Measurements from ENCODE around the gene XPNPEP1.

XPNPEP1 gene

GRCh38 chr10:109962247-109962646 lies 38.9 kb upstream of the XPNPEP1 start:
- Histone ChIP-seq H3K79me2 (ENCODE audit: control insufficient read depth, low read length) (no peaks in the 10 kb centered on the region), H3F3A (ENCODE audit: control insufficient read depth, insufficient read depth) (no peaks in the 10 kb centered on the region), H3K27ac (ENCODE audit: low read depth, low read length) (no peak overlapping the region), H3K27me3 (ENCODE audit: control insufficient read depth, low read length) (no peaks in the 10 kb centered on the region), H3K36me3 (ENCODE audit: control insufficient read depth, low read length) (no peaks in the 10 kb centered on the region), H3K4me1 (ENCODE audit: control insufficient read depth, low read length) (peaks cover 4% of the 10 kb centered on the region), H4K20me1 (ENCODE audit: control insufficient read depth, insufficient read depth, low read depth, low read length) (no peaks in the 10 kb centered on the region), H3K9me3 (ENCODE audit: control insufficient read depth, insufficient read depth, low read length) (no peaks in the 10 kb centered on the region), H3K4me3 (ENCODE audit: low read length) (no peak overlapping the region), H3K9me2 (replicated peaks; ENCODE audit: control insufficient read depth, low read length) (no peaks in the 10 kb centered on the region), H3K4me2 (ENCODE audit: low read length) (no peak overlapping the region)
- TF ChIP-seq EZH2phosphoT487 (IDR thresholded peaks at IDR 0.05; ENCODE audit: borderline replicate concordance, low read length), result no peak
- TF ChIP-seq, protein P1, sequence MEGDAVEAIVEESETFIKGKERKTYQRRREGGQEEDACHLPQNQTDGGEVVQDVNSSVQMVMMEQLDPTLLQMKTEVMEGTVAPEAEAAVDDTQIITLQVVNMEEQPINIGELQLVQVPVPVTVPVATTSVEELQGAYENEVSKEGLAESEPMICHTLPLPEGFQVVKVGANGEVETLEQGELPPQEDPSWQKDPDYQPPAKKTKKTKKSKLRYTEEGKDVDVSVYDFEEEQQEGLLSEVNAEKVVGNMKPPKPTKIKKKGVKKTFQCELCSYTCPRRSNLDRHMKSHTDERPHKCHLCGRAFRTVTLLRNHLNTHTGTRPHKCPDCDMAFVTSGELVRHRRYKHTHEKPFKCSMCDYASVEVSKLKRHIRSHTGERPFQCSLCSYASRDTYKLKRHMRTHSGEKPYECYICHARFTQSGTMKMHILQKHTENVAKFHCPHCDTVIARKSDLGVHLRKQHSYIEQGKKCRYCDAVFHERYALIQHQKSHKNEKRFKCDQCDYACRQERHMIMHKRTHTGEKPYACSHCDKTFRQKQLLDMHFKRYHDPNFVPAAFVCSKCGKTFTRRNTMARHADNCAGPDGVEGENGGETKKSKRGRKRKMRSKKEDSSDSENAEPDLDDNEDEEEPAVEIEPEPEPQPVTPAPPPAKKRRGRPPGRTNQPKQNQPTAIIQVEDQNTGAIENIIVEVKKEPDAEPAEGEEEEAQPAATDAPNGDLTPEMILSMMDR (IDR thresholded peaks at IDR 0.05; ENCODE audit: low read depth, low read length, poor library complexity, severe bottlenecking), result no peak

DNA sequence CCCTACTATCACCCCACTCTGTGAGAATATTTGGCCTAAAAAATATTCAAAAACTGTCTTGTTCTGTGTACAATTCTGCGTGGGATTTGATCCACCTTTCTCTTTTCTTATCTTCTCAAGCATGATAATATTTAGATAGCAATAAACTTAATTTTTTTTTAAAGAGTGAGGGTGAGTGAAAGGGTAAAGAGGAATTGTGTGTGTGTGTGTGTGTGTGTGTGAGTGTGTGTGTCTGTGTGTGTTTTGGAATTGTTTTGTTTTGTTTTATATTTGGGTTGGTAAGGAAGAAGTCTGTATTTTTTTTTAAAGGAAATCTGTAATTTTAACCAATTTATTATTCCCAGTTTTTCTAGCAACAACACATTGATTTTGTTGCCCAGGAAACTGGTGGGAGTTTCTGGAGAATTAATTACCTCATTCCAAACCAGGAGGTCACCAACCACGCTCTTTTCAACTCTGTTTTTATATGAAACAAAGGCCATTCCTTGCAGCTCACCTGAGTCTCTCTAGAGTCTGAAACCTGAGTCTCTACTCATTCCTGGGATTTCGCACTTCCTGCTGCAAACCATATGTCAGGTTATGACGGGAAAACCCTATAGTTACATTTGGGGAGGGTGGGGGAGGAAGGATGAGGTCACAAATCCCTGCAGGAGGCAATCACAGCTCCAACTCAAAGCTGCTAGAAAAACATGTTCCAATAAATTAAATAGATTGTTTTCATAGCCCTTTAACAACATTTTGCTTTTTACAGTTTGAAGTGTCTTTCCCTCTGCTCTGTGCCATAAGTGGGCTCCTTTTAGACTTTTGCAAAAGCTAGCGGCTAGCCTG lies 38.1 kb upstream of the XPNPEP1 start:
- no peaks in the 10 kb centered on the region for H4K20me1 ChIP-seq (ENCODE audit: control insufficient read depth, insufficient read depth, low read depth, low read length)
- H3K4me2 ChIP-seq (ENCODE audit: low read length), result no peak overlapping the region

DNA sequence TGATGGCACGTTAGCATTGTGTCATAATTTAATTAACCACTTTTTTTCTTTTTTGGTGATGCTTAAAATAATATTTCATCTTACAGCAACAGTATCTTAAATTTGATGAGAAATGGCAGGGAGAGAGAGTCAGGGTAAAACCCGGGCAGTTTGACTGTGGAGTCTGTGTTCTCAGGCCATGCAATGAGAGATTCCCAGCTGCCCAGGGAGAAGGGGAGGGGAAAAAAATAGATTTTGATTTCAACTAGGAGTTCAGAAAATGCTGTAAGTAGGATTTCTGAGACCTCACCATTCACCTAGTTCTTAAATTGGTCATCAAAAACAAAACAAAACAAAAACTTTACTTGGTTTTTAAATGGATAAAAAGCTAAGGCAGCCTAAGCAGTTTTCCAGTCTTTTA lies 37.4 kb upstream of the XPNPEP1 start:
- Histone ChIP-seq H3K36me3 (ENCODE audit: control insufficient read depth, low read length) (no peaks in the 10 kb centered on the region), H3K79me2 (ENCODE audit: control insufficient read depth, low read length) (no peaks in the 10 kb centered on the region), H3K4me1 (ENCODE audit: control insufficient read depth, low read length) (peaks cover 14% of the 10 kb centered on the region), H3K4me2 (ENCODE audit: low read length) (no peak overlapping the region), H3F3A (ENCODE audit: control insufficient read depth, insufficient read depth) (no peaks in the 10 kb centered on the region), H3K9me2 (replicated peaks; ENCODE audit: control insufficient read depth, low read length) (no peaks in the 10 kb centered on the region), H3K27ac (ENCODE audit: low read depth, low read length) (no peak overlapping the region), H4K20me1 (ENCODE audit: control insufficient read depth, insufficient read depth, low read depth, low read length) (no peaks in the 10 kb centered on the region), H3K9me3 (ENCODE audit: control insufficient read depth, insufficient read depth, low read length) (no peaks in the 10 kb centered on the region), H3K27me3 (ENCODE audit: control insufficient read depth, low read length) (no peaks in the 10 kb centered on the region), H3K4me3 (ENCODE audit: low read length) (no peak overlapping the region)
- no peak for TF ChIP-seq EZH2phosphoT487 (IDR thresholded peaks at IDR 0.05; ENCODE audit: borderline replicate concordance, low read length)
- TF ChIP-seq, protein P1 (IDR thresholded peaks at IDR 0.05; ENCODE audit: low read depth, low read length, poor library complexity, severe bottlenecking), result no peak

More for the DNA sequence above, 38.1 kb upstream of the XPNPEP1 start:
- no peak for TF ChIP-seq EZH2phosphoT487 (IDR thresholded peaks at IDR 0.05; ENCODE audit: borderline replicate concordance, low read length)
- TF ChIP-seq, protein P1 (IDR thresholded peaks at IDR 0.05; ENCODE audit: low read depth, low read length, poor library complexity, severe bottlenecking), result no peak
- H3K9me3 ChIP-seq (ENCODE audit: control insufficient read depth, insufficient read depth, low read length), result no peaks in the 10 kb centered on the region
- no peak overlapping the region for H3K27ac ChIP-seq (ENCODE audit: low read depth, low read length)
- peaks cover 13% of the 10 kb centered on the region for H3K4me1 ChIP-seq (ENCODE audit: control insufficient read depth, low read length)
- no peaks in the 10 kb centered on the region for H3F3A ChIP-seq (ENCODE audit: control insufficient read depth, insufficient read depth)
- no peaks in the 10 kb centered on the region for H3K27me3 ChIP-seq (ENCODE audit: control insufficient read depth, low read length)
- H3K36me3 ChIP-seq (ENCODE audit: control insufficient read depth, low read length), result no peaks in the 10 kb centered on the region
- H3K9me2 ChIP-seq (replicated peaks; ENCODE audit: control insufficient read depth, low read length), result no peaks in the 10 kb centered on the region
- no peak overlapping the region for H3K4me3 ChIP-seq (ENCODE audit: low read length)
- no peaks in the 10 kb centered on the region for H3K79me2 ChIP-seq (ENCODE audit: control insufficient read depth, low read length)

Data from DOHH2 (cell line).